ENCODE data around the gene SHMT2.

- TF ChIP-seq CTCF (IDR thresholded peaks at IDR 0.05; ENCODE audit: low read depth, low read length), result no peak
- no peak for TF ChIP-seq POLR2A (IDR thresholded peaks at IDR 0.05; ENCODE audit: extremely low read depth, insufficient read length)
- no peak for TF ChIP-seq MYC (IDR thresholded peaks at IDR 0.05; ENCODE audit: low read depth, low read length)
- no peak for TF ChIP-seq MAX (IDR thresholded peaks at IDR 0.05; ENCODE audit: low read depth, low read length)
These were observed 2.7 kb downstream of the SHMT2 start for GRCh38 chr12:57232156-57232756.

Data from NB4 (cell line).